CD1c-positive myeloid dendritic cell (primary cell): ENCODE measurements around the gene NDOR1.

ENCODE experiments used
- DNase-seq: peaks from one replicate; pipeline ENCODE4 v3.0.0-alpha.2; 2016; ENCODE audit errors: extremely low spot score

Gene NDOR1

DNA sequence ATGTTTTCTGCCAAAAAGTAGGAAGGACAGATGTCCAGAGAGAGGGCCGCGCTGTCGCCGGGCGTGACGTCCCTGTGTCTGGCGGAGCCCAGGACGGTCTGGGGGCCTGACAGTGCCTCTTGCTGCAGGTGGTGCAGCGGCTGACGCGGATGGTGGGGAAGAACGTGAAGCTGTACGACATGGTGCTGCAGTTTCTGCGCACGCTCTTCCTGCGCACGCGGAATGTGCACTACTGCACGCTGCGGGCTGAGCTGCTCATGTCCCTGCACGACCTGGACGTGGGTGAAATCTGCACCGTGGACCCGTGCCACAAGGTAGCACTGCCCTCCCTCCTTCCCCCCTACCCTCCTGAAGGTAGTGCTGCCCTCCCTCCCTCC lies 57.4 kb downstream of the NDOR1 start:
- DNase-seq, result no peak

DNA sequence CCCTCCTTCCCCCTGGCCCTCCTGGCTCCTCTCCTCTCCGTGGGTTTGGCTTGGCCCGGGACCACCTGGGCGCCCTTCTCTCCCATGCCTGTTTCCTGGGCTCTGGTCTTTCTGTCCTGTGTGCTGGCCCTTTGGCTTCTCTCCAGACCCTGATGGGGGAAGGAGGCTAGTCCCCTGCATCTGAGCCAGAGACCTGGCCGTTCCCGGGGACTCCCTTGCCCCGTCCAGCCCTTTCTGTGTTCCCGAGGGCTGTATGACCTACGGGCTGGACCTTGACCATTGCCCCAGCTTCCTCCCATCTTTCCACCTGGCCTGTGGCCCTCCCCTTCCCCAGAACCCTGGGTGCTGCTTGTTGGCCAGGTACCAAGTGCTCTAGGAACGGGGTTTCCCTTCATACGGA lies 58.0 kb downstream of the NDOR1 start:
- no peak for DNase-seq

DNA sequence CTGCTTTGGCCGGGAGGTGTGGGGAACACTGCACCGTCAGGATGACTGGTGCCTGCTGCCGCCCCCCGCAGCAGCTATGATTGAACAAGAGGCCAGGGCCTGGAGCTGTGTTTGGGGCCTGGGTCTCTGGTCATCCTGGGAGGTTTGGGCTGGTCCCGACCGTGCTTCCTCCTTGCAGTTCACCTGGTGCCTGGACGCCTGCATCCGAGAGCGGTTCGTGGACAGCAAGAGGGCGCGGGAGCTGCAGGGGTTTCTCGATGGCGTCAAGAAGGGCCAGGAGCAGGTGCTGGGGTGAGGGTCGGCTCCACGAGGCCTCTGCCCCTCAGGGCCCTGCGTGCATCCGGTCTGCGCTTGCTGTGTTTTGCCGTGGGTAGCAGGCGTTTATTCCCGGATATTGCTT lies 58.6 kb downstream of the NDOR1 start:
- DNase-seq, result no peak

DNA sequence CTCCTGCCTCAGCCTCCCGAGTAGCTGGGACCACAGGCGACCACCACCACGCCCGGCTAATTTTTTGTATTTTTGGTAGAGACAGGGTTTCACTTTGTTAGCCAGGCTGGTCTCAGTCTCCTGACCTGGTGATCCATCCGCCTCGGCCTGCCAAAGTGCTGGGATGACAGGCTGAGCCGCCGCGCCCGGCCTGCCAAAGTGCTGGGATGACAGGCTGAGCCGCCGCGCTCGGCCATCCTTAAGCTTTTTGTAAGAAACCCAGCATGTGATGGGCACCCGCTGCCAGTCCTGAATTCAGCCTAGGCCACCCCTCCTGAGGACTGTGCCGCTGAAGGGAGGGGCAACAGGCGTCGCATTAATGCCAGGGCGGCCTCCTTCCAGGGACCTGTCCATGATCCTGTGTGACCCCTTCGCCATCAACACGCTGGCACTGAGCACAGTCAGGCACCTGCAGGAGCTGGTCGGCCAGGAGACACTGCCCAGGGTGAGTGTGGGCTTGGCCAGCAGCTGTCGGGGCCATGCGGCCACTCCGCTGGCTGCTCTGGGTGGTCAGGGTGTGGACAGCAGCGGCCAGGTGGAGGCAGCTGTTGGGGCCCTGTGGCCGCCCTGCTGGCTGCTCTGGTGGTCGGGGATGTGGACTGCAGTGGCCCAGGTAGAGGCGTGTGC lies 60.1 kb downstream of the NDOR1 start:
- no peak for DNase-seq

DNA sequence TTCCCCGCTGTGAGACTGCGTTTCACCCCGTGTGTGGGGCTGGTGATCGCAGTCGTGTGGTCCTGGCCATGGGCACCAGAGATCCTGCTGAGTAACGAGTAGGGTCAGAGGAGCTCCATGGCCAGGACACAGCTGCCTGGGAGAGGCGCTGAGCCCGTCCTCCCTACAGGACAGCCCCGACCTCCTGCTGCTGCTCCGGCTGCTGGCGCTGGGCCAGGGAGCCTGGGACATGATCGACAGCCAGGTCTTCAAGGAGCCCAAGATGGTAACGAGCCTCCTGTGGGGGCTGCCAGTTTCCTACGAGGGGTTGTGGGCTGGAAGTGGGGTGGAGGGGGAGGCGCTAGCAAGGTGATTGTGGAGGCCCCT lies 60.6 kb downstream of the NDOR1 start:
- DNase-seq, result no peak
